Stimulated activated CD4-positive, alpha-beta T cell treated with anti-CD3 and anti-CD28 coated beads, Interleukin-15, amount 100 ng/mL, for 1 hour (primary cell): ENCODE results near the gene RRAS2.
"Not testable (repeated sequence)": the region's sequence is repeated elsewhere in the genome, so short reads cannot be mapped to it uniquely, and the experiment has no call there.

Experiments used
- DNase-seq, 2 donors: peaks; one replicate each; pipeline ENCODE4 v3.0.0-alpha.2; 2020; ENCODE audit warnings: low read depth in 1 of 2, low spot score in 1 of 2

RRAS2 gene

GRCh38 chr11:14308897-14309387 is 50.0 kb downstream of the RRAS2 start:
- no peak for DNase-seq

- DNase-seq: no peak
Observed at GRCh38 chr11:14308114-14308896, 50.7 kb downstream of the RRAS2 start.

GRCh38 chr11:14306481-14306880 is 52.5 kb downstream of the RRAS2 start:
- DNase-seq: no peak

- no peak for DNase-seq
Observed at GRCh38 chr11:14305649-14306048, 53.3 kb downstream of the RRAS2 start.

- no peak for DNase-seq
Observed at GRCh38 chr11:14304601-14305000, 54.4 kb downstream of the RRAS2 start.

GRCh38 chr11:14300661-14301304 is 58.2 kb downstream of the RRAS2 start:
- no peak for DNase-seq

GRCh38 chr11:14299921-14300320 is 59.1 kb downstream of the RRAS2 start:
- DNase-seq: no peak

- no peak for DNase-seq
Observed at GRCh38 chr11:14290422-14290821, 68.6 kb downstream of the RRAS2 start.

- no peak for DNase-seq
Observed at GRCh38 chr11:14288189-14288935, 70.6 kb downstream of the RRAS2 start.

- not testable (repeated sequence) for DNase-seq
Observed at GRCh38 chr11:14278869-14279268, 80.1 kb downstream of the RRAS2 start.

- no peak for DNase-seq
Observed at GRCh38 chr11:14275076-14275475, 83.9 kb downstream of the RRAS2 start.

- DNase-seq: no peak
Observed at GRCh38 chr11:14273895-14274294, 85.1 kb downstream of the RRAS2 start.

- no peak for DNase-seq
Observed at GRCh38 chr11:14270690-14271542, 88.1 kb downstream of the RRAS2 start.

GRCh38 chr11:14269692-14270573 is 89.0 kb downstream of the RRAS2 start:
- DNase-seq: no peak

- DNase-seq: no peak
Observed at GRCh38 chr11:14267861-14268635, 90.9 kb downstream of the RRAS2 start.

- DNase-seq: no peak
Observed at GRCh38 chr11:14266622-14267021, 92.4 kb downstream of the RRAS2 start.

- no peak for DNase-seq
Observed at GRCh38 chr11:14264966-14265365, 94.0 kb downstream of the RRAS2 start.

- no peak for DNase-seq
Observed at GRCh38 chr11:14262271-14262846, 96.6 kb downstream of the RRAS2 start.

GRCh38 chr11:14261066-14261465 is 97.9 kb downstream of the RRAS2 start:
- no peak for DNase-seq
